HG03095 (cell line): ENCODE measurements around the gene ABI2.
"Not testable (repeated sequence)": the region's sequence is repeated elsewhere in the genome, so short reads cannot be mapped to it uniquely, and the experiment has no call there.

Source experiments
- ATAC-seq: cut with Tn5 transposase; IDR thresholded peaks from one replicate; pipeline ENCODE4 v1.9.1; 2021; ENCODE audit warnings: moderate library complexity; ENCODE audit not compliant: unreplicated experiment

ABI2 gene

DNA sequence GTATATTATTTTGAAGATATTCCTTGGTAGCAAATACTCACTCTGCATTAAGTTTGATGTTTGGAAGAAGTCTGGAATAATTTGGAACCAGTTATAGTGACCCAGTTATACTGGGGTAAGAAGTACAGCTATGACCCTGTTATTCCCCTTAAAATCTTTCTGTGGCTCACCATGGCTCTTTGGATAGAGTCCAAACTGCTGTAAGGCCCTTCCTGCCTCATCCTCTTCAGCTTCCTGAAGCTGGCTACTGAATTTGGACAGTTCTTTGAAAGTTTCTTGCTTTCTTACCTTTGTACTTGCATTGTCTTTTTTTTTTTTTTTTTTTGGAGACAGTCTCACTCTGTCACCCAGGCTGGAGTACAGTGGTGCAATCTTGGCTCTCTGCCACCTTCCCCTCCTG is 85.6 kb downstream of the ABI2 start:
- ATAC-seq: no peak

DNA sequence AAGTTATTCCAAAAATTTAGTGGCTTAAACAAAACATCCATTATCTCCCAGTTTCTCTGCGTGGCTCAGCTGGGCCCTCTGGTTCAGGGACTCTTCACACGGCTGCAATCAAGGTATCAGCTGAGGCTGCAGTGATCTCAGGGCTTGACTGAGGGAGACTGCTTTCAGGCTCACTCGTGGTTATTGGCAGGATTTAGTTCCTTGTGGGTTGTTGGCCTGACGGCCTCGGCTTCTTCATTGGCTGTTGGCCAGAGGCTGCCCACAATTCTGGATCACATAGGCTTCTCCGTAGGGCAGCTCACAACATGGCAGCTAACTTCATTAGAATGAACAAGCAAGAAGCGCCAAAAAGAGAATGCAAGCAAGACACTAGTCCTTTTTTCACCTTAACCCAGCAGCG is 90.1 kb downstream of the ABI2 start:
- no peak for ATAC-seq

DNA sequence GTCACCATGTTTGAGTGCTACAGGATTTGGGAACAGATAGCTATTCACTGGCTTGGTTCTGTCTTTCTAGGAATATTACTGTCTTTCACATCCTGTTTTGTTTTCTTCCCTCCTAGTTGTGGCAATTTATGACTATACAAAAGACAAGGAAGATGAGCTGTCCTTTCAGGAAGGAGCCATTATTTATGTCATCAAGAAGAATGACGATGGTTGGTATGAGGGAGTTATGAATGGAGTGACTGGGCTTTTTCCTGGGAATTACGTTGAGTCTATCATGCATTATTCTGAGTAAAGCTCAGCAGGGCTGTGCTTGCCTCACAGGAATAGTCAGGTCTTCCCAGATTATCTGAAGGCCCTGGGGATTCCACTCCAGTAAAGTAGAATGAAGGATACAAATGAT is 98.9 kb downstream of the ABI2 start:
- no peak for ATAC-seq

DNA sequence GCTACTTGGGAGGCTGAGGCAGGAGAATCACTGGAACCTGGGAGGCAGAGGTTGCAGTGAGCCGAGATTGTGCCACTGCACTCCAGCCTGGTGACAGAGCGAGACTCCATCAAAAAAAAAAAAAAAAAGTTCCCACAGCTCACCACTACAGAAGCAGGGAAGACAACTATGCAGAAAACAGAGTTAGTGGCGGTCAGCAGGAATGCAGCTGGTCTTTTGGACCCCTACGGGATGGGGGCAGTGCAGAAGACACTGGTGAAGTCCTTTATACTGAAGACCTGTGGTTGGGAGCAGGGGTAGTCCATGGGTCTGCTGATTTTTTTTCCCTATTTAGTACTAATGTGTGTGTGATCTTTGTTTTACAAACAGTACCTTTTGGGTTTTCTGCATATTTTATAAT is 101.4 kb downstream of the ABI2 start:
- ATAC-seq: not testable (repeated sequence)

DNA sequence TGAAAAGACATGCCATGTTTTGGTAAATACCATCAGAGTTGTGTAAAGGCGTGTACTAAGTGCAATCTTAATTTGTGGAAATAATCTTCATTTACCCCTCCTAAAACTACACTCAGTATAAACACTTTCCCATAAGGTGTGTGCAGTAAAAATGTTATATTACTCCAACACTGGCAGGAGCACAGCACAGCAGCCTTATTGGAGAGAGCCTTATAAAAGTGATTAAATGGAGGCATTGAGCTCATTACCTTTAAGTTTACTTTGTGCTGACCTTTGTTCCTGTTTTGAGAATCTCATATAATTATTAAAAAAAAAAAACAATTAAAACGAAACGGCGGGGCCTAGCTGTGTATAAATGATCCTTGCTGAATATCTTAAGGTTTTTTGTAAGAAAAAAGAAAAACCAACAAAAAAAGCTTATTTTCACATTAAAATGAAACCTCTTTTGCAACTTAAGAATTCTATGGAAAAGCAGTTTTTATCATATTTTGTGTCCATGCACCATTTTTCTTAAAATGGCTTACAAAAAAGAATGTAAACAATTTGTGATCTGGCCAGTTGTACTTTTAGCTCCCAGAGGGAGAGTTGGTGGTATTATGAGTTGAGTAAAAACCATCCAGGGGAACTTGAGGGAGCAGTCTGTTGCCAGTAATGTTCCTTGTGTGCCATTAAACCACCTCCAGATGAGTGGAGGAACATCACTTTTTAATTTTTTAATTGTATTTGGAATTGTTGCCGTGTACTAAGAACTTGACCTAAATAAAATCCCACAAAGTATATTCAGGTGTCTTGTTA is 103.4 kb downstream of the ABI2 start:
- no peak for ATAC-seq

DNA sequence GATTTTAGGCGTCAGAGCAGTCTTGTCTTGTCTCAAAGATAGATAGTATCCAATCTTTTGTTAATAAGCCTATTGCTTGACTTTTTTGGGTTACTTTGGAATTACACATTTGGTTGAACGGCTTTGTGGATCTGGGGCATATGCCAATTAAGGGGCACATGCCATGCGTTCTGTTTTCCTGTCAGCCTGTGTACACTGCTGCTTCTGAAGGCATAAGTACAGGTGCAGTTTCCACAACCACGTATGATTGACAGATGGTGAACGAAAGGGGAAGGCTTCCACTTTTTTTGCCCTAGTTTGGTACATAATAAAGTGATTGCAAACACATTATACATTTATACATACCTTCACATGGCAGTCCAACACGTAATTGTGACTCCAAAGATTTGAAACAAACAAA is 104.6 kb downstream of the ABI2 start:
- ATAC-seq: no peak

DNA sequence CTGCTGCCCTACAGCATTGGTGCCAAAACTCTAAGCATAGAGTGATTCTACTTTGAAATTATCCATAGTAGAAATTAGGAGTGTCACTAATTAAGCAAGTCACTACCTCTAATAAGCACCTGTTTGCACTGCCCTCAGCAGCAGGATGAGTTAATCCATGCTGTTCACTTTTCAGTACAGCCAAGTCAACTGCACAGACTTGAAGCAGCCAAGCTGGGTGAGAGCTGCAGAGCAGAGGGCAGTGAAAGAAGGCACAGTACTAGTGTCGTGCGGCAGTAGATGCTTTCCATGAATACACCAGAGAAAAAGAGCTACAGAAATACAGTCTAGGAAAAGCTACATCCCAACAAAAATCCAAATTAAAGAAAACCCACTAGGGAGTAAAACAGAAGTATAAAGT is 108.3 kb downstream of the ABI2 start:
- no peak for ATAC-seq

DNA sequence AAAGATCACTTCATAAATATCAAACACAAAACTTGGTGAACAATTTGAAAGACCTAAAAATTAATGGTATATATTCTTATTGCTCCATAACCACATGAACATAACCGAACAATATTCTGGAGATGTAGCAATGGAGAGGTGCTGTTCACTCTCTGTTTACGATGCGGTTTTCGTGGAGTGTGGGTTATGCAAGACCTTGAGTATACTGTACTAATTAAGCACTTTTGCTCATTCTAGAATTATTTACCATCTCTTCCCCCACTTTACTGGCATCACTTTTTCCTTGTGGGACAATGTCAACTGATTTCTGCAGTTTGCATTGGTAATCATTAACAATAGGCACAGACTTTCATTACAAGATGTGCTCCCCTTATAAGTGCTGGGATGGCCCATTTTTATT is 109.3 kb downstream of the ABI2 start:
- no peak for ATAC-seq

DNA sequence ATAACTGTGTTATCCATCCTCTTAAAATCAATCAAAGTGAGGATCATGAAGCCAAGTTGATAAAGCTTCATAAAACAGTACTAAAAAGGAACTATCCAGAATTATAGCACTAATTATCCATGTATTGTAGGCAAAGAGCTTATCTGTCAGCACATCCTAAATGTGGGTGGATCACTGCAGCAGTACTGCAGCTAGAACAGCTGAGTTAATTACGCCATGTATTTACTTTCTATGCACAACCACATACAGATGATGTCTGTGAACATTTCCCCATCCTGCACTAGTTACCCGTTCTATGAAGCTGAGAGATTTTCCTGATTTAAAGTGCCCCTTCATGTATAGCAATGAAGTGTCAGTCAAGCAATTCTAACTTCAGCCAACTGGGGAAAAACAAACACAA is 110.3 kb downstream of the ABI2 start:
- no peak for ATAC-seq

DNA sequence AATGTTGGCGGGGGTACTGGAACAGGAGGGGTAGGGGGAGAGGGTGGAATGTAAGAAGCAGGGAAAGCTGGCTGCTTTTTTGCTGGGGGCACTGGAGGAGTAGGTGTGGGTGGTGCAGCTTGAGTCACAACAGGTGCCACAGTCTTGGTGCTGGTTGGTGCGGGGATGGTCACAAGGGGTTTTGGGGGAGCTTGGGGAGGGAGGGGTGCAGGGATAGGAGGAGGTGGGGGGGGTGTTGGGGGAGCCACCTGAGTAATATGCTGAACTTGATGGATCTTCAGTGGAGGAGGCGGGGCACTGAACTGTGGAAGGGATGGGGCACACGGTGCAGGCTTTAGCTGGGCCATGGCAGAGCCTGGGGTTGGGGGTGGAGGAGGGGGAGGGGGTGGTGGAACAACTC is 112.5 kb downstream of the ABI2 start:
- no peak for ATAC-seq

DNA sequence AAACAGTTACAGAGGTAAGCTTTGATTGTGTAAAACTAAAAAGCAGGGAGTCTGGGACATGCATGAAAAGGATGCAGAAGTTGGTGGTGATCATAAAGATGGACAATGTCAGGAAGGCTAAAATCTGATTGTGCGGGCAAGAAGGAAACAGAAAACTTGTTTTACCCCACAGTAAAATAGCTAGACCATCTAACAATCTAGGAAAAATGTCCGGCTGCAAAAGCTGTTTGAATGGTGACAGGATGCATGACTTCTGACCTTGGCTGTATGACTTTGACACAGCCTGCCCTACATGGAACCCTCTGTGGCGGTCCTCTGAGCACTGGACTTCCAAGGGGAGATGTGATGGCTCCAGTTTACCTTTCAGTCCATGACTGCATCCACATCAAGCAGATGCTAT is 113.3 kb downstream of the ABI2 start:
- no peak for ATAC-seq

DNA sequence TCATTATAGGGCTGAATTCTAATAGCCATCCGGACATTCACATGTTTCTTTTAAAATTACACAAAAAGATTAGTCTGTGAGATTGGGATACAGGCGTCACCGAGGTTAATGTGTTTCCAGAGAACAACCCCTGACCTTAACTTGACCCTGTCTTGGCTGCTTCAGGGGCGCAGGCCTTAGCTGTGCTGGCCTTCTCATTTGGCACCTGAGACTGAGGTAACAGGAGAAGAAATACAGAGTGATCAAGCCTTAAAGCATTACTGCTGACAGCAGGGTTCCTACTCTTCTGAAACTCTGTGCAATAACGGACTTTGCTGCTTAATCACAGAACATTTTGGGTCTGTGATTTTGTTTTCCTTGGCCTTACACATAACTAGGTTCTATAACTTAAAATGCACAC is 114.3 kb downstream of the ABI2 start:
- ATAC-seq: no peak

DNA sequence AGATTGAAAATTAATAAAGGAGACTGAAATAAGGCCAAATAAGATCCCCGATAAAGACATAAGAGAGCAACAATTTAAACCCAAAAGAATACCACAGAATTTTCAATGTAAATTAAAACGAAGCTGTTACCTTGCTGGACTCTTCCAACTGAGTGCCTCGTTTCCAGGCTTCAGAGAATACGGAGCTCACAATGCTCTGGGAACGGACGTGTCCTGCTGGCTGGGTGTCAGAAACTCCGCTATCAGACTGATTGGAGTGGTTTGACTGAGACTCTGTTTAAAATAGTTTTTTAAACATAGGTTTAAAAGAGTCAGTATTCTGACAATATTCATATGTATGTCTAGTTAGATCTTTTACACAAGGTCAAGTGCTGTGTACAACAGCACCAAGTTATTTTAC is 116.5 kb downstream of the ABI2 start:
- ATAC-seq: no peak

DNA sequence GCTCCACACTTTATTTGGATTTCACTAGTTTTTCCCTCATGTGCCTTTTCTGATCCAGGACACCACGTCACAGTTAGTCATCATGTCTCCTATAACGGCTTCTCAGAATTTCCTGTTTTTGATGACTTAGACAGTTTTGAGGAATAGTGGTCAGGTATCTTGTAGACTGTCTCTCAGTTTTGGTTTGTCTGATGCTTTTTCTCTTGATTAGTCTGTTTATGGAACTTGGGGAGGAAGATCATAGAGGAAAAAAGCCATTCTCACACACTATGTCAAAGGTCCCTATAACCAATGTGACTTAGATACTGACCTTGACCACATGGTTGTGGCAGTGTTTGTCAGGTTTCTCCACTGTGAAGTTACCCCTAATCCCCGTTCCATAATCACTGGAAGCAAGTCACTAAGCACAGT is 117.9 kb downstream of the ABI2 start:
- ATAC-seq: no peak

DNA sequence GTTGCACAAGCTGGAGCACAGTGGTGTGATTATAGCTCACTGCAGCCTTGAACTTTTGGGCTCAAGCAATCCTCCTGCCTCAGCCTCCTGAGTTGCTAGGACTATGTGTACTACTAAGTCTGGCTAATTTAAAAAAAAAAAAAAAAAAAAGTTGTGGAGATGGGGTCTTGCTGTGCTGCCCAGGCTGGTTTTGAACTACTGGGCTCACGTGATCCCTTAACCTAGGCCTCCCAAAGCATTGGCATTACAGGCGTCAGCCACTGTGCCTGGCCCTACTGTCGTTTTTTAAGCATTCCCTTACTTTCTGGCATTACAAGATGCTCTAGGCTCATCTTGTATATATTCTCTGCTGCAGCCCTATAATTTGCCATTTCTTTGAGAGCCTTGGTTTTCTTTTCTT is 118.6 kb downstream of the ABI2 start:
- no peak for ATAC-seq

DNA sequence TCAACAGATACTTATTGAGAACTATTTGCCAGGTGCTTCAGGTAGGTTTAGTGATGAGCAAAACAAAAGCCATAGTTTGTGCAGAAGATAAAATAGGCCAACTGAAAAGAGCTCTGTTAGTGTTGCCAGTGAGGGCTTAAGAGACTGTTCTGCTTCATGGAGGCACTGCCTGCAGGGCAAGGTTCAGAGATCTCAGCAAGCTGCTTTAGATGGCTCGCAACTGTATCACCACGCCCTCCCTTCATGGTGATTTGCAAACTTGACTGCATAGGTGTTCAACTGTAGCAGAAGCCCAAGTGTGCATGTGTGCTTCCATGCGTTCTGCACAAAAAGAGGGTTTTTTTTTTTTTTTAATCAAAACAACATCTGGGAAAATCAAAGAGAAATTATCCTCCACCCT is 122.4 kb downstream of the ABI2 start:
- no peak for ATAC-seq

DNA sequence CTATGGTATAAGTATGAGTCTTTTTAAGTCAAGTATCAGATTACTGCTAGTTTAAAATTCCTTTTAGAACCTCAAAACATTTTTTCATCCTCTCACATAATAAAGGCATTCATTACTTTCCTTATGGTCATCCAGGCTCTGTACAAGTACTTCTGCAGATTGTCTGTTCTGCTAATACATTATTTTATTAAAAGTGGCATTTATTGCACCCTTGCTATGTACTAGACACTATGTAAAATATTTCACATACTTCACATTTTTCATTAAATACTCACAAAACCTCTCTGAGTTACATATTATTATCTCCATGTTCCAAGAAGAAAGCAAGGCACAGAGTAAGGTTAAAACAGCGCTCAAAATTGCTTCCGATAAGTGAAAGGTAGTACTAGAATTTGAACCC is 122.8 kb downstream of the ABI2 start:
- ATAC-seq: no peak

DNA sequence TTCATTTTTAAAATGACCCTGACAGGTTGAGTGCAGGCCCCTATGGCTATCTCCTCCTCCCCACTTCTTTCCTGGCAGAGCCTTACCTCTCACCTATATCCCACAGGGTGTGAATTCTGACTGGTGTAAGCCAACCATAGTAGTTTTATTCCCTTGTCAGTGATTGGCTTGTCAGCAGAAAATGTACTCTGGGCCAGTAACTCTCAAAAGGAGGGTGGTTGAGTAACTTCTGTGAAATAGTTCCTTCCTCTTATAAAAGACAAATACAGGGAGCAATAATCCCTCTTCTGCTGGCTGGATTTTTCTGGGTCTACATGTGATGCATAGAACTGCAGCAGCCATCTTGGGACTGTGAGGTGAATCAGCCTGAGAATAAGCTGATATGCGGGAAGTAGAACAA is 123.5 kb downstream of the ABI2 start:
- no peak for ATAC-seq

DNA sequence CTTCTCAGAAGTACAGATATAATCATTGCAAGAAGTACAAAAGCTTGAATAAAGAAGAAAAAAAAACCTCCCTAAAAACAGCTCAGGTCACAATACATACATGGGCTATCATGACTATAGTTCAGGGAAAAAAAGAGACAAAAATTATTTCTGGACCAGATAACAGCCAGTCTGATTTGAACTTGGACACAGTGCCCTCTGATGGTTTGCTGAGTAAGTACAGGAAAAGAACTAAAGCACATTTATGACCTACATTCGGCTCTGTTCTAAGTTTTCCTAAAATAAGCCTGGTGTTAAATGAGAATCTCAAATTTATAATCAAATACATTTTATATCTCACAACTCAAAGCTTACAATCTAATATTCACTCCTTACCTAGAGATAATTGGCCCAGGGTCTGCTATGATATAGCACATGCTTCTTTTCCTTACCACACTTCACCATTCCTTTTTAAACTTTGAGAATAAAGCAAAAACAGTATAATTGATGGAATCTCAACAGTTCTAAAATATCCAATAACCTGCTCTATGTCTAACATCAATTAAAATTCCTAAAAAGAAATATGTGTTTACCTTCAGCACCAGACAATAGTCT is 125.8 kb downstream of the ABI2 start:
- peak; percentile 72 for ATAC-seq

DNA sequence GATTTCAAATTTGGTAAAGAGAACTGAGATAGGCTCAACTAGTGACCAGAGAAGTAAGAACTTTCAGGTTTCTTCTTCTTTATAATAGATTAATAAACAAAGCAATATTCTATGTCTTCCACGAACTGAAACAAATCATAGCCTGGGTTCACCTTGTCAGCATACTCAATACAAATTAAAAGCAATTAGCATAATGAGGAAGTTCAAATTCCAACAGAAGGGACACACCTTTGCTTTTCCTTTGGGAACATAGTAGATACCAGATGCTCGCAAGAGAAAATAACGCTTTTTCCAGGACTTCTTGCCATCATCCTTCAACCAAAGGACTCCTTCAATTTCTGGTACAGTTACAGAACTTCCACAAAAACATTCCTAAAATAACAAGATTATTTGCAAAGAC is 127.0 kb downstream of the ABI2 start:
- ATAC-seq: no peak

DNA sequence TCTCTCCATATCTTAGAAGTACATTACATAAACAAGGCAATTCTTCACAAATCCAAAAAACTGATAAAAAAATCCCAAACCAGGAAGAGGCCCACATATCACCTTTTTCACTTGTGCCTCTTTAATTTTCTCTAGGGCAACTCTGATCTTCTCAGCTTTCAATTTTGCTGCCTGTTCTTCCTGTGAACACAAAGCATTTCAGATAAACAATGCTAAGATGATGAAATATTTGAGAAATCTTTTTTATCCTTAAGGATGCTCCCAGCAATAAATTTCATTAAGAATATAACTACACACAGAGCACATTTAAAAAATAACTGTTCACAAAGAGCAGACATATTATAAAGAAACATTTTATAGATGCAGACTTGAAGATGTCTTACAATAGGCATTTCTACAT is 133.6 kb downstream of the ABI2 start:
- no peak for ATAC-seq

DNA sequence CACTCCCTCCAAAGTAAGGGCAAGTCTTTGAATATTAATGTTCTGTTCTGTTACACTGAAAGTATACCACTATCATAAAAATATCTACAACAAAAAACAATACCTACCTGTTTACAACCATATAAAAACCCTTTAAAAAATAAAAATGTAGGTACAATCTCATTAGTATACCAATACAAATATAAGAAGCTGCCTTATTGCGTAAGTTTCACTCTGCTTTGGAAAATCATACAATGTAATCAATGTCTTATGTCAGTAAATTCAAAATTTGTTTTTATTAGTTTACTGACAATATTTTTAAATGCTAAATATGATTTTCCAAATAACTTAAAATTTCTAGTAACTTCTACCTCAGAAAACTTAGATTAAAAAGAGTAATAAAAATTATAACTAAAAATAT is 134.1 kb downstream of the ABI2 start:
- ATAC-seq: no peak

DNA sequence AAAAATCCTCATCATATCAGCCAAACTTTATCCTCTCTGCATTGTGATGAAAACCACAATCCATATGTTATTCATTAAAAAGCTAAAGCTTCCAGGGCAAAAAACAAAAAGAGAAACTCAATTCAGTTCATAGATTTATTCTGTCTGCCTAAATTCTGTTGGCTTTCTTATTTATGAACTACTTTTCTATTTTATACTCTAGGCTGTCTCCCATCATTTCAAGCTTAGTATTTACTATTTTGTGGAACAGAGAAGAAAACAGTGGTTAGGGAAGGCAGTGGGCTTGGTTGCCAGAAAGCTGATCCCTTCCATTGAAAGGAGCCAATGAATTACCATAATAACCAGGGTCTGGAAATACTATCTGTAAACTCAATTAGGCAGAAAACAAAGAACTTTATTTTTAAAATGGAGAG is 135.1 kb downstream of the ABI2 start:
- ATAC-seq: no peak
